Right lung (tissue), 5 donors: ENCODE measurements around the gene RNF8. TPM values are rescaled to one million over a fixed set of nuclear protein-coding genes. Genes with fewer than 3 reads are reported as not detected.

ENCODE experiments used
- DNase-seq, 2 donors: peaks; one replicate each; pipeline ENCODE4 v3.0.0-alpha.2; 2013
- polyA plus RNA-seq, 5 donors: library from polyadenylated mRNA; unstranded; fragments of 120-200 nt; gene quantifications; one replicate each; pipeline versions ENCODE4 v1.2.1 to v1.2.3, GENCODE V29; 2013; ENCODE audit warnings: inconsistent platforms in 1 of 5, low replicate concordance in 1 of 5; ENCODE audit not compliant: insufficient read length in 5 of 5, insufficient read depth in 1 of 5

Gene RNF8
- polyA plus RNA-seq, 5 donors = 31.7 to 42.8 (median 33.5) TPM

- no peak for DNase-seq
Observed at GRCh38 chr6:37357288-37357687, 3.5 kb downstream of the RNF8 start.

DNA sequence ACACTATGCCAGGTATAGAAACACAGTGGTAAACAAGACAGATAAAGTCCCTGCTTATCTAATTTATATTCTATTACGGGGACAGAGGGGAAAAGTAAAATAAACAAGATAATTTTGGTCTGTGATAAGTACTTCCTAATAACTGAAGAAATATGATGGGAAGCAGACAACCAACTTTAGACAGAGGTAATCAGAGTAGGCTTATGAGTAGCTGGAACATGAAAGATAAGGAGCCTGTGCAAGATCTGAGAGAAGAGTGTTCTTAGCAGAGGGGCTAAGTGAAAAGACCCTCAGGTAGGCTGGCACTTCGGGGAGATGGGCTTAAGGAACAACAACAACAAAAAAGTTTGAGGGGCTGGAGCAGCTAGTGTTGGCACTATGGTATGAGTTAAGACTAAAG lies 4.1 kb downstream of the RNF8 start:
- no peak for DNase-seq

GRCh38 chr6:37359039-37359438 lies 5.3 kb downstream of the RNF8 start:
- no peak for DNase-seq

GRCh38 chr6:37362101-37362828 lies 8.5 kb downstream of the RNF8 start:
- DNase-seq = no peak

DNA sequence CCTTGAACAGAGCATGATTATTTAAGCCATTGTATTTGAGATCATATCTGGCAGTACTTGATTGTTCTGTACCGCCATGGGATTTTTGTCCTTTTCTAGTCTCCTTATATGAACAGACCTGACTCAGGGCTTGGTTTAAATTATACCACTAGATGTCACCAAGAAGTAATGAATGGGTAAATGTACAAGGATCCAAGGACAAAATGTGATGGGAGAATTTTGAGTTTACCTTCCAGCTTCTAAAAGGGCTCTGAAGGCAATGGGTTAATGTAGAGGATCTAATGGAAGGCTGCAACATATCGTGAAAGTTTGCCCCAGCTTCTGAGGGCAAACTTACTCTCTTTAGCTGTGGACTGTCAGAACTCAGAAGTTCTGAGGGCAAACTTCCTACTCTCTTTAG lies 12.0 kb downstream of the RNF8 start:
- DNase-seq = no peak

DNA sequence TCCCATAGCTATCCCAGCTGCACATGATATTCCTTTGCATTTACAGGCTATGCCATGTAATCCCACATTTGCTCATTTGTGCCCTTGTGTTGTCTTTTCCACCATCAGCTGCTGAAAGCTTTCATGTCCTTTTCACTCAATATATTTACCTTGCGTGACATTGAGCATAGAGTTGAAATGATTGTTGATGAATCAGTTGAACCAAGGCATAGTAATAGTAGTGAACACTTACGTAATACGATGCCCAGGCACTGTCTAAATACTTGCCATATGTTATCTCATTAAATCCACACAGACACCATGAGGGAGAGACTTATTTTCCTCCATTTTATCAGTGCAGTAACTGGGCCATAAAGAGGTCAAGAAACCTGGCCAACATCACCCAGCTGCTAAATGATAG lies 13.1 kb downstream of the RNF8 start:
- DNase-seq = no peak

- DNase-seq = no peak
Observed at GRCh38 chr6:37368961-37369320, 15.2 kb downstream of the RNF8 start.

DNA sequence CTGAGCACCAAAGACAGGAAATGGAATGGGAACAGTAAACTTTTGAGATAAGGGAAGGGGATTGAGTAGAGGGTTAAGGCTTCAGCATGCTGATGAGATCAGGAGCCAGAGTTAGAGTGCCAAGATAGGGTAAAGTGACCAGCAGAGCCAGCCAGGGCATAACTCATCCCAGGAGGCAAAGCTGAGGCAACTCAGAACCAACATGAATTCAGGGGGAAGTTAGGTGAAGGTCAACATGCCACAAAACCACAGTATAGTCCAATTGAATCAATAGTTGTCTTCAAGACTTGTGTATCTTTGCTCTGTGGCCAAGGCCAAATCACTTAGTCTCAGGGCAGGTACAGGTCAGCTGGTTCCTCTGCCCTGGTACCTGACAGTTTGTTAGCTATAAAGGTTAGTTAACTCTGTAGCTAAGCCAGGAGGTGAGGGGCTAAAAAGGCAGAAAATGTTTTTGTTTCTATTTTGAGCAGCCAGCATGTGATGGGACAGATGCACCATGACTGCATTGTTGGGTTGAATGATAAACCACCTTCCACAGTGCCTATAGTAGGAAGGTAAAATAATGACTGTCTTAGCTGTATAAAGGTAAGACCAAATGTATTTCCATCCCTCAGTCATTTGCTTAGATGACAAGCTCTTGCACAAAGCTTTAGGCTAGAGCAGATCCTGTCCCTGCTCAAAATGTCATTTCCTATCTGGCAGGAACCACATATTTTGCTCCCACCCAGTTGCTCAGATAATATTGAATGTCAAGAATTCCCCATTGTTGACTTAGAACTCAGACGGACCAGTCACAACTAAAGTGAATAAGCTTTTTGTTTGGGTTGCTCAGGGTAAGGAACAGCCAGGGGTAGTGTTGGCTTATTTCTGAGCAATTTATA lies 15.8 kb downstream of the RNF8 start:
- no peak for DNase-seq

DNA sequence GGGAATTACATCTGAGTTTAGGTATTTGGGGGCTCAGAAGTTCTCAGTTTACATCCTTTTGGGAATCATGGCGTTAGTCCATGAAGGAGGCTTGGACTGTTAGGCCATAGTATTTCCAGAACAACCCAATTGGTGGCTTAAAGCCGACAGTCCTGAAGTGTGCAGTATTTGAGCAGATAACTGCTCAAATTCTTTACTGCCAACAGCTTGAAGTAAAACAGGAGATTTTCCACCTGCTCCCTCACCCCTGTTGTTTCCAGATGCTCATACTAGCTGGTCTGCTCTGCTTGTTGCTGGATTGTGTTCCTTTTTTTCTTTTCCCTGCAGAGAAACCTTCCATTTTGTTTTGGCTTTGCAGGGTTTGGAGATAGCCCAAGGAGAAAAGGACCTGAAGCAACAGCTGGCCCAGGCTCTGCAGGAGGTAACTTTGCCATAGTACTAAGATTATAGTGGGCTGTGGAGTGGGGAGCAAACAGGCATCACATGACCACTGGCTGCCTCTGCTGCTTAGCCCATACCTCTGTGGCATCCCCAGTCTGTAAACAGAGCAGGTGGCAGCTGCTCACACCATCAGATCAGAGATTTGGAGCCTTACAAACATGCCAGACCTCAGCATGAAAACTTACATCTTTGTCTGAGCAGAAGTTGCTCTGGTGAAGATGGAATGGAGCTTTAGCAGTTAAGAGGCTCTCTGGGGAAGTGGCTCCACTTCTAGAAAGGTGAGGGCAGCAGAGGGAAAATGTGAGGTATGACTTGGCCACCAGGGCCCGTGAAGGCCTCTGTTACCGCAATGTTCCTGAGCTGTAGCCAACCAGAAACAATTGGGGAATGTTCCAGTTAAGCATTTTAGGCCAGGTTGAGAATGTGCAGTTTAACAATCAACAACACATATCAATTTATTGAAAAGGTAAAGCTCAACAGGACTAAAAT lies 17.6 kb downstream of the RNF8 start:
- DNase-seq = no peak

DNA sequence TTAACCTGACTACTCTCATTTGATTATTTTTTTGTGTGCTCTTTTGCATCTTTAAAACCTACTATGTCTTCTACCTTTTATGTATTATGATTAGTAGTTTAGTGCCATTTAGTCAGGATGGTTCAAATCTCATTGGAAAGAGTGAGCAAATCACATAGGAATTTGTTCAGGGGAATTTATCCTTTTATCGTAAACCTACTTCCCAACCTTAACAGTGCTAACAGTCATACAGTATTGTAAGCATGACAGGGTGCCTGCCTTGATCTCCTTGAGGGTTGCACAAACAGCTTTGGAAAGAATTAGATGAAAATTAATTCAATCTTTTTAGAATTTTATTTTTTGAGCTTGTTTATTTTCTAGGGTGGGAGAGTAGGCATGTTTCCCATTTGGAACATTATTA lies 18.3 kb downstream of the RNF8 start:
- no peak for DNase-seq

GRCh38 chr6:37373822-37374471 lies 20.2 kb downstream of the RNF8 start:
- DNase-seq = no peak

DNA sequence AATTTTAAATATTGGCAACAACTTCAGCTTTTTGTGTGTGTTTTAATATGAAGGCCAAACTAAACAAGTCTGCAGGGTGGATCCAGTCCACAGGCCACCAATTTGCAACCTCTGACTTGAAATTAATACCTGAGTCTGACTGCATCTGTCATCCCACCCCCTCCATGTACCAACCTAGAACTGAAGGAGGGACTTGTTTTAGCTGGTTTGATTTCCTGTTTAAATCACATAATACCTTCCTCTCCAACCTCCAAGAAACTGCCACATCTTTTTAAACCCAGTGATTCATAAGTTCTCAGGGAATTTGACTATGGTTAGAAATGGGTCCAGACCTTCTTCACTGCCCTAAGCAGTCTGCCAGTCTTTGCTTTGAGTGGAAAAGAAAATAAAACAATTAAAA lies 21.6 kb downstream of the RNF8 start:
- DNase-seq = no peak

- DNase-seq = no peak
Observed at GRCh38 chr6:37376078-37376743, 22.4 kb downstream of the RNF8 start.

GRCh38 chr6:37381579-37381978 lies 27.8 kb downstream of the RNF8 start:
- no peak for DNase-seq

DNA sequence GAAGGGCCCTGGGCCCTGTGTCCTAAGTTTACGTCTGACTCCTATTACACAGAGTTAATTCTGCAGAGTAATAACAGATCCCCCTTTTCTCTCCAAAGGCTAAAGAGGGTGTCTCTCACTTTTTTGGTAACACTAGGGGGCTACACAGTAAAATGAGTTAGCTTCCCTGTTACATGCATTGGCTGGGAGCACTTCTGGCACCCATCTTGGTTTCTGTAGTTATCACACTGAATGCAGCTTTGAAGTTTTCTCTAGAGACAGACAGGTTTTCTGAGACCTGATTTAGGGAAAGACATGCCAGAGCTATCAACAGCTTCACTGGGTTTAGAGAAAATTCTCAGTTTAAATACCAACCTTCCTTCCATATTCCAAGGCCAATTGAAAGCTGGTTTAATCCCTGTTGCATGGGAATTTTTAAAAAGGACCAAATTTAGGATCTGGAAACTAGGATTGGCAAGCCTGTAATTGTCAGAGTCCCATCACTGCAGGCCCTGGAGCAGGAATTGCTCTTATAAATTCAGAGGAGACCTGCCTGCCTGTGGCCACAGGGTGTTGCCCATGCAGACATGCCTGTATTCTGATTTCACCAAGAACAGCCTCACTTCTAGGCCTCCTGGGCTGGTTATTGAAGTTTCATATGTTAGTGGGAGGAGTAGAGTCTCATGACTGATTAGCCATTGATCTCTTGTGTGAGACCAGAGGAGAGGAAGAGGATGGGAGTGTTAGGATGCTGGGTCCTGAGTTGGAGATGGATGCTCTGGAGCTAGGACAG lies 29.4 kb downstream of the RNF8 start:
- no peak for DNase-seq

DNA sequence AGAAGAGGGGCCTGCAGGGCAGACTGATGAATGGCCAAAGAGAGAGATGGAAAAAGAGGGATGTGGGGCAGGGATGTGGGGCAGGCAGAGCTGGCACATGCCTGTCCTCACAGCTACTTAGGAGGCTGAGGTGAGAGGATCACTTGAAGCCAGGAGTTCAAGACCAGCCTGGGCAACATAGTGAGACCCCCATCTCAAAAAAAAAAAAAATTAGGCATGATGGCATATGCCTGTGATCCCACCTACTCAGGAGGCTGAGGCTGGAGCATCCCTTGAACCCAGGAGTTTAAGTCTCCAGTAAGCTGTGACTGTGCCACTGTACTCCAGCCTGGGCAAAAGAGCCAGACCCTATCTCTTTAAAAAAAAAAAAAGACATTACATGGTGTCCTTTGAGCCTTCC lies 34.8 kb downstream of the RNF8 start:
- DNase-seq = no peak

GRCh38 chr6:37389857-37390256 lies 36.1 kb downstream of the RNF8 start:
- no peak for DNase-seq

DNA sequence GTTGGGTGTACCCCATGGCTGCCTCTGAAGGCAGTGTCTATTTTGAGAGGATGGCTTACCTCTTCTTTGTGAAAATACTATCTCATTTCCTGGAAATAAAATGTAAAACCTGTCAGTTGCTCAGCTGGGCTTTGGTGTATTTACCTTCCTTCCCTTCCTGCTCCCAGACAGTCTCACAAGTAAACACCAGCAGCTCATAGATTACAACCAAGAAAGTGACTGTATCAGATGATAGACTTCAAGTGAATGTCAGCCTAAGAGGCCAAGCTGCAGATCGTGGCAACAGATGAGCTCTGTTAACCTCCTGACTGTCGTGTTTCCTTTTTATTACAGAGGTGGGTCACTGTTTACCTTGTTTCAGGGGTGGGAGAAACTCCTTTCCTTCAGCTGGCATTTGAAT lies 37.3 kb downstream of the RNF8 start:
- no peak for DNase-seq

DNA sequence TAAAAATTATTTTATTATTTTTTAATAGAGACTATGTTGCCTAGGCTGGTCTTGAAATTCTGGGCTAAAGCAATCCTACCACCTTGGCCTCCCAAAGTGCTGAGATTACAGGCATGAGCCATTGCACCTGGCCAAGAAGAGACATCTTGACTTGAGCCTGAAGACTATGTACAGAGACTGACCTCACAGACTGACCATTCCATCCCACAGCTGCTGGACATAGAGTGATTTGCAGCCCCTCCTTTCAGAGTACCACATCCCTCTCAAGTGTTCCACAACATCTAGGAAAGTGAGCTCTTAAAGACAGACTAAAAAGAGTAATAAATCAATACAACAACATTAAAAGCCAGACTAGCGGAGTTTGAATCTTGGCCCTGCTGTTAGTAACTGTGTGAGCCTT lies 39.0 kb downstream of the RNF8 start:
- DNase-seq = no peak

DNA sequence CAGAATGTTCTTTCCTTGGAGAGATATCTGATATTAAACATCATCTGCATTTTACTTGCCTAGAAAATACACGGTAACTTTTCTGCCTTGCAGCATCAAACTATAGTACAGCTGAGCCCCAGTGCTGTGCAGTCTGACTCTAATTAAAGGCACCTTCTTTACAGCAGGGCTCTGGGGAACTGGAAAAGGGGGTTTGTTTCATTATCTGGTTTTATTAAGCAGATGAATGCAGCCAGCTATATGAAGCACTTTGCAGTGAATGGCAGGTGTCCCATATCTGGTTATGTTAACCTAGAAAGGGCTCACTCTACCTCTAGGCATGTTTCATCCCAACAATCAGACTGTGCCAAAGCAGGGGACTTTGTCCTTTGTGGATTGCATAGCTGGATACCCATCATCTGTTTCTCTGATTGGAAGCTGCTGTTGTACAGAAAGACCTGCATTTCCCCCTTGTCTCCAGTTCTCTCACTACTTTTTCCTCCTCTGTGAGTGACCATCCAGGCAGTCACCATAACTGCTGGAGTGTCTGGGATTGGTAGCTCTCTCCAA lies 39.7 kb downstream of the RNF8 start:
- DNase-seq = no peak
